Activated CD8-positive, alpha-beta T cell treated with anti-CD3 and anti-CD28 coated beads, Interleukin-2, amount 10 ng/mL, durations not matched to agents 7 days and 5 days (primary cell): ENCODE measurements around the gene ANO6. TPM values are rescaled to one million over a fixed set of nuclear protein-coding genes. Genes with fewer than 3 reads are reported as not detected.
"Not testable (repeated sequence)": the region's sequence is repeated elsewhere in the genome, so short reads cannot be mapped to it uniquely, and the experiment has no call there.

Experiments used
- ATAC-seq: fragments of 150-1000 bp; cut with Tn5 transposase; one replicate; pipeline ENCODE4 v1.10.0; 2021; ENCODE audit warnings: moderate library complexity
- CTCF ChIA-PET: fragments of 350-600 bp; sonication (Branson Sonifier 250); formaldehyde crosslinking; loops from one replicate; lab custom pipeline; 2021; ENCODE audit warnings: antibody characterized with exemption; lab: Charles Lee
- POLR2A ChIA-PET: fragments of 350-600 bp; sonication (Branson Sonifier 250); formaldehyde crosslinking; loops from one replicate; lab custom pipeline; 2021; ENCODE audit warnings: antibody characterized with exemption; lab: Charles Lee
- DNase-seq: peaks from one replicate; pipeline ENCODE4 v3.0.0-alpha.2; 2020
- H3K27ac Mint-ChIP-seq: one replicate; pipeline ENCODE4 v1.8.0; 2021; ENCODE audit warnings: mild to moderate bottlenecking, mixed read lengths
- H3K27me3 Mint-ChIP-seq: one replicate; pipeline ENCODE4 v1.8.0; 2021; ENCODE audit warnings: low read depth, mixed read lengths
- H3K36me3 Mint-ChIP-seq: one replicate; pipeline ENCODE4 v1.8.0; 2021; ENCODE audit warnings: low read depth, mixed read lengths
- H3K4me1 Mint-ChIP-seq: one replicate; pipeline ENCODE4 v1.8.0; 2021; ENCODE audit warnings: low read depth, mixed read lengths
- H3K4me3 Mint-ChIP-seq: one replicate; pipeline ENCODE4 v1.8.0; 2021; ENCODE audit warnings: mild to moderate bottlenecking, mixed read lengths
- H3K9me3 Mint-ChIP-seq: one replicate; pipeline ENCODE4 v1.8.0; 2022; ENCODE audit warnings: mixed read lengths; ENCODE audit not compliant: insufficient read depth
- total RNA-seq, 2 experiments: library from RNA; stranded (reverse); gene quantifications; one replicate each; pipeline ENCODE4 v1.2.3, GENCODE V29; 2021

ANO6 gene
- total RNA-seq, 2 experiments from 2014 or later, result 23.3 to 24.5 TPM

GRCh38 chr12:45303945-45304344, 88.0 kb downstream of the ANO6 start:
- ChIA-PET CTCF (interaction anchor here (1.4 to 1.5 kb wide), 2 partner anchors 20 to 49 kb away, joined by 3 to 7 read pairs; no protein-coding TSS in a partner anchor), POLR2A (no interaction called here)
- no peaks in the 10 kb centered on the region for H3K4me1 Mint-ChIP-seq
- H3K9me3 Mint-ChIP-seq, result no peaks in the 10 kb centered on the region
- no peak overlapping the region for H3K27ac Mint-ChIP-seq
- ATAC-seq (no peak), DNase-seq (no peak)
- no peaks in the 10 kb centered on the region for H3K27me3 Mint-ChIP-seq
- H3K36me3 Mint-ChIP-seq, result peaks cover 7% of the 10 kb centered on the region
- H3K4me3 Mint-ChIP-seq, result no peak overlapping the region

- DNase-seq, result no peak
- Mint-ChIP-seq H3K27ac (no peak overlapping the region), H3K27me3 (no peaks in the 10 kb centered on the region), H3K9me3 (no peaks in the 10 kb centered on the region), H3K36me3 (peaks cover 7% of the 10 kb centered on the region), H3K4me1 (no peaks in the 10 kb centered on the region), H3K4me3 (no peak overlapping the region)
- no peak for ATAC-seq
- ChIA-PET POLR2A (no interaction called here), CTCF (interaction anchor here (1.4 to 1.5 kb wide), 2 partner anchors 19 to 50 kb away, joined by 3 to 7 read pairs; no protein-coding TSS in a partner anchor)
Measured at GRCh38 chr12:45304514-45305178, 88.8 kb downstream of the ANO6 start.

GRCh38 chr12:45305907-45306306, 90.0 kb downstream of the ANO6 start:
- ATAC-seq, result no peak
- Mint-ChIP-seq H3K4me3 (no peak overlapping the region), H3K4me1 (no peaks in the 10 kb centered on the region), H3K36me3 (peaks cover 7% of the 10 kb centered on the region), H3K27ac (no peak overlapping the region), H3K27me3 (no peaks in the 10 kb centered on the region), H3K9me3 (no peaks in the 10 kb centered on the region)
- ChIA-PET POLR2A (no interaction called here), CTCF (no interaction called here)
- no peak for DNase-seq

DNA sequence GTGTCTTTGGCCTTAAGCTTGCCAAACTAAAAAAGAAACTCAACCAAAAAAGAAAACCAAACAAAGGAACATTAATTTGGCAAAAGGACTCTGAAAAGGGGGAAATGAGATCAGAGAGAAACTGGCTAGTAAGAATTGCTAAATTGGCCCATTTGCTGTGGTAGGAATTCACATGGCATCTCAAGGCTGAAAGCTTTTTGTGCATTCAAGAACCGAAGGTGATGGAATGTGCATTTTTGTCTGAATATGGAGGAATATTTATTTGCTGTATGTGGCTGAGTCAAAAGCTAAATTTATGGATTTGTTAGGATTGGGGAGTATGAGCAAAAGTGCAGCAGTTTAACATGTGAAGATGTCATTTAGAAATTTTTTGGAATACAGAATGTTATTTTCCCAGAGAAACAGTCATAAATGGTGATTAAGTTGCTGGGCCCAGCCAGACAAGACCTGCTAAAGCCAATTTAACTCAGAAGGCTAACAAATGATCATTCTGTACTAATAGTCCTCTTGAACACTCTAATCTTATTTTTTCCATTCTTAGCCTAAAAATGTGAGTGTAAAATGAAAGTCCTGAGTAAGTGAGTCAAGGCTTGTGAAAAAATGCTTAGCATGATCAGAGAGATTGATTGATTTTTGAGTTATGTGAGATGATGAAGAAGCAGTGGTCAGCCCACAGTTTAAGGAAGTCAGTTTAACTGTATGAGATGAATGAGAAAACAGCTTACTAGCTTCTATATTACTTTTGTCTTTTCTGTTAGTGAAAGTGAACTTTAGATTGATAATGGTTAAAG, 94.1 kb downstream of the ANO6 start:
- H3K9me3 Mint-ChIP-seq, result no peaks in the 10 kb centered on the region
- H3K36me3 Mint-ChIP-seq, result peaks cover 9% of the 10 kb centered on the region
- ChIA-PET POLR2A (no interaction called here), CTCF (interaction anchor here (1.5 kb wide), 1 partner anchor 126 kb away, joined by 3 read pairs; no protein-coding TSS in a partner anchor)
- ATAC-seq, result no peak
- H3K4me1 Mint-ChIP-seq, result peaks cover 3% of the 10 kb centered on the region
- no peak for DNase-seq
- H3K4me3 Mint-ChIP-seq, result no peak overlapping the region
- no peak overlapping the region for H3K27ac Mint-ChIP-seq
- H3K27me3 Mint-ChIP-seq, result no peaks in the 10 kb centered on the region

- DNase-seq, result no peak
- no peaks in the 10 kb centered on the region for H3K27me3 Mint-ChIP-seq
- peaks cover 10% of the 10 kb centered on the region for H3K36me3 Mint-ChIP-seq
- H3K4me3 Mint-ChIP-seq, result no peak overlapping the region
- ATAC-seq, result no peak
- ChIA-PET CTCF (interaction anchor here (1.5 kb wide), 1 partner anchor 127 kb away, joined by 3 read pairs; no protein-coding TSS in a partner anchor), POLR2A (no interaction called here)
- no peak overlapping the region for H3K27ac Mint-ChIP-seq
- peaks cover 8% of the 10 kb centered on the region for H3K4me1 Mint-ChIP-seq
- H3K9me3 Mint-ChIP-seq, result no peaks in the 10 kb centered on the region
Measured at GRCh38 chr12:45310627-45310968, 94.7 kb downstream of the ANO6 start.

DNA sequence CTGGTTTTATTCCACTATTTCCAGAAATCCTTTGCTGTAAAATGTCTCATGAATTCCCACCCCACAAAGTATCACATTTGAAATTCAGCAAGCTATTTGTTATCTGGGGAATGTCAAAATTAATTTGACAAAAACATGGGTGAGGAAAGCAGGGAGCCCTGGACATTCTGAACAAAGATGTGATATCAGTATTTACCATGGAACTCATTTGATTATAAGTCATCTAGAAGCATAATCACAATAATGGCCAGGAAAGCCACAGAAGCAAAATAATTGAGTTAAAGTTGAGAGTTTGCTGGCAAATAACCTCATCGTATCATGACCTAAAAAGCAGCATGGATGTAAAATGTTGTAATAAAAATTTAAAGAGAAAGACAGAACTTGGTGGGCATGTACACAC, 96.1 kb downstream of the ANO6 start:
- ATAC-seq (no peak), DNase-seq (no peak)
- peaks cover 15% of the 10 kb centered on the region for H3K36me3 Mint-ChIP-seq
- no peaks in the 10 kb centered on the region for H3K27me3 Mint-ChIP-seq
- no peak overlapping the region for H3K27ac Mint-ChIP-seq
- H3K9me3 Mint-ChIP-seq, result no peaks in the 10 kb centered on the region
- POLR2A ChIA-PET, result no interaction called here
- peaks cover 8% of the 10 kb centered on the region for H3K4me1 Mint-ChIP-seq
- no peak overlapping the region for H3K4me3 Mint-ChIP-seq
- CTCF ChIA-PET, result no interaction called here

- peaks cover 21% of the 10 kb centered on the region for H3K36me3 Mint-ChIP-seq
- H3K9me3 Mint-ChIP-seq, result no peaks in the 10 kb centered on the region
- no peak for ATAC-seq
- no peak overlapping the region for H3K27ac Mint-ChIP-seq
- ChIA-PET CTCF (no interaction called here), POLR2A (no interaction called here)
- H3K27me3 Mint-ChIP-seq, result no peaks in the 10 kb centered on the region
- H3K4me3 Mint-ChIP-seq, result no peak overlapping the region
- no peak for DNase-seq
- H3K4me1 Mint-ChIP-seq, result peaks cover 8% of the 10 kb centered on the region
Measured at GRCh38 chr12:45314770-45315169, 98.9 kb downstream of the ANO6 start.

GRCh38 chr12:45315462-45315861, 99.6 kb downstream of the ANO6 start:
- Mint-ChIP-seq H3K27ac (no peak overlapping the region), H3K9me3 (no peaks in the 10 kb centered on the region), H3K4me3 (no peak overlapping the region), H3K4me1 (peaks cover 8% of the 10 kb centered on the region), H3K36me3 (peaks cover 21% of the 10 kb centered on the region), H3K27me3 (no peaks in the 10 kb centered on the region)
- DNase-seq (no peak), ATAC-seq (no peak)
- ChIA-PET CTCF (interaction anchor here (0.9 kb wide), 1 partner anchor 15 kb away, joined by 3 read pairs; no protein-coding TSS in a partner anchor), POLR2A (no interaction called here)

GRCh38 chr12:45317261-45317660, 101.4 kb downstream of the ANO6 start:
- H3K9me3 Mint-ChIP-seq, H3K4me3 Mint-ChIP-seq, CTCF ChIA-PET, H3K27me3 Mint-ChIP-seq, H3K27ac Mint-ChIP-seq, POLR2A ChIA-PET, DNase-seq, ATAC-seq: not testable (repeated sequence)
- peaks cover 26% of the 10 kb centered on the region for H3K36me3 Mint-ChIP-seq
- peaks cover 10% of the 10 kb centered on the region for H3K4me1 Mint-ChIP-seq

DNA sequence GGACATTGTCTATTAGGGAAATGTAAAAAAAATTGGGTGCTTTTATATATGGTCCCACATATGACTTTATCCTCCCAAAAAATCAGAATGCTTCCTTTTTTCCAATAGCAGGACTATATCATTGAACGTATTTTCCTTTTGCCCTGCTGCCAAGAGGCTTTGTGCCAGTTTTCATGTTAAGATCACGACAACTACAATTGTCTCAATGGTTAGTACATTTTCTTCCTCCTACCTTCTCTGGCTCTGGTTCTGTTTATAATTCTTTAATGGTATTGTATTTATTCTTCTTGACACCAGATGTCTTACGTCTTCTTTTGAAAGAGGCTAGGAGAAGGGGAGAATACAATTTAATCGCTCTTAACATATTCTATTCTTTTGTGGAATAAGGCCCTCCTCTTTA, 106.9 kb downstream of the ANO6 start:
- no peaks in the 10 kb centered on the region for H3K27me3 Mint-ChIP-seq
- POLR2A ChIA-PET, result no interaction called here
- H3K4me3 Mint-ChIP-seq, result no peak overlapping the region
- H3K27ac Mint-ChIP-seq, result no peak overlapping the region
- H3K9me3 Mint-ChIP-seq, result peaks cover 4% of the 10 kb centered on the region
- ATAC-seq, result no peak
- H3K4me1 Mint-ChIP-seq, result peaks cover 6% of the 10 kb centered on the region
- no peak for DNase-seq
- H3K36me3 Mint-ChIP-seq, result peaks cover 10% of the 10 kb centered on the region
- CTCF ChIA-PET, result interaction anchor here (1.1 kb wide), 1 partner anchor 16 kb away, joined by 3 read pairs; no protein-coding TSS in a partner anchor

DNA sequence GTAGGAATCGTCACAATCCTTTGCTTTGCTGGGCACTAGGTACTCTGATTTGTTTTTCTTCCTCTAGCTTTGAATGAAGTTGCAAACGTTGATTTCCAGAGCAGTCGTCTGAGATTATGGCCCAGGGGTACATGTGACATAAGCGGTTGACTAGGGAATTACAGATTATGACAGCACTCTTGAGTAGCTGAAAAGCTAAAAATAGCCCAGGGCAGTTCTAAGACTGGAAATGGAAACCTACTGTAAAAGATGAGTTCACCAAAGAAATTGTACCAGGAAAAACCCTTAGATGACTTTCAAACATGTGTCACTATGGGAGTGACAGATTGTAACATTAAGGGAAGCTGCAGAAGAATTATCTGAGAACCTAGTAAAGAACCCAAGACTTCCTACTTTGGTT, 108.5 kb downstream of the ANO6 start:
- no peak overlapping the region for H3K4me3 Mint-ChIP-seq
- DNase-seq (no peak), ATAC-seq (no peak)
- H3K27ac Mint-ChIP-seq, result no peak overlapping the region
- CTCF ChIA-PET, result interaction anchor here (0.7 to 1.7 kb wide), 2 partner anchors 21 to 375 kb away, joined by 4 to 7 read pairs; no protein-coding TSS in a partner anchor
- no peaks in the 10 kb centered on the region for H3K27me3 Mint-ChIP-seq
- peaks cover 9% of the 10 kb centered on the region for H3K36me3 Mint-ChIP-seq
- peaks cover 12% of the 10 kb centered on the region for H3K4me1 Mint-ChIP-seq
- POLR2A ChIA-PET, result no interaction called here
- peaks cover 4% of the 10 kb centered on the region for H3K9me3 Mint-ChIP-seq
